Inflammatory macrophage (primary cell): ENCODE results near the gene STX1A.
A peak's percentile ranks its signal among the peaks of the same experiment; 100 is the strongest.

ENCODE experiments used
- DNase-seq, 2 donors: peaks; one replicate each; pipeline ENCODE4 v3.0.0-alpha.2; 2020 to 2022

The STX1A gene

GRCh38 chr7:73706126-73707044, 13.1 kb downstream of the STX1A start:
- no peak for DNase-seq

- no peak for DNase-seq
Observed at GRCh38 chr7:73705551-73705920, 13.9 kb downstream of the STX1A start.

GRCh38 chr7:73704640-73705550, 14.6 kb downstream of the STX1A start:
- DNase-seq, result no peak

GRCh38 chr7:73703757-73704639, 15.5 kb downstream of the STX1A start:
- DNase-seq, result peak; percentile 41 to 47

GRCh38 chr7:73703225-73703624, 16.2 kb downstream of the STX1A start:
- DNase-seq, result no peak

GRCh38 chr7:73702665-73703064, 16.8 kb downstream of the STX1A start:
- no peak for DNase-seq

GRCh38 chr7:73702226-73702625, 17.2 kb downstream of the STX1A start:
- no peak for DNase-seq

GRCh38 chr7:73701357-73701995, 18.0 kb downstream of the STX1A start:
- DNase-seq, result peak; percentile 33 to 52

- no peak for DNase-seq
Observed at GRCh38 chr7:73700581-73701134, 18.8 kb downstream of the STX1A start.

GRCh38 chr7:73700069-73700423, 19.4 kb downstream of the STX1A start:
- no peak for DNase-seq

GRCh38 chr7:73699370-73700068, 19.9 kb downstream of the STX1A start:
- DNase-seq, result no peak

- DNase-seq, result no peak
Observed at GRCh38 chr7:73698410-73698809, 21.1 kb downstream of the STX1A start.

GRCh38 chr7:73696372-73696771, 23.1 kb downstream of the STX1A start:
- no peak for DNase-seq

GRCh38 chr7:73690646-73691045, 28.8 kb downstream of the STX1A start:
- no peak for DNase-seq

GRCh38 chr7:73688288-73688687, 31.2 kb downstream of the STX1A start:
- DNase-seq, result no peak

- DNase-seq, result no peak
Observed at GRCh38 chr7:73685311-73685710, 34.2 kb downstream of the STX1A start.

- no peak for DNase-seq
Observed at GRCh38 chr7:73683788-73684693, 35.4 kb downstream of the STX1A start.

GRCh38 chr7:73683056-73683787, 36.2 kb downstream of the STX1A start, which contains the start of the genes BUD23 and DNAJC30:
Gene BUD23, plus strand, starts transcription at chr7:73683597. Its CDS starts 29 bp downstream, at chr7:73683626.
Gene DNAJC30, minus strand, starts transcription at chr7:73683453. Its CDS starts 30 bp downstream, at chr7:73683423.
- peak; percentile 88 to 94 for DNase-seq

GRCh38 chr7:73682745-73683055, 36.8 kb downstream of the STX1A start:
- no peak for DNase-seq
